Chondrocyte (in vitro differentiated cells): ENCODE measurements around the gene PLEKHM2. TPM values are rescaled to one million over a fixed set of nuclear protein-coding genes. Genes with fewer than 3 reads are reported as not detected.

Source experiments
- DNase-seq: peaks from one replicate; pipeline ENCODE4 v3.0.0; 2021; ENCODE audit warnings: mixed read lengths, low spot score
- H3K27ac Mint-ChIP-seq: one replicate; pipeline ENCODE4 v1.8.0; 2021; ENCODE audit warnings: mild to moderate bottlenecking, moderate library complexity, mixed read lengths; ENCODE audit not compliant: unreplicated experiment
- H3K27me3 Mint-ChIP-seq: 2 replicates; pipeline ENCODE4 v1.8.0; 2021; ENCODE audit warnings: low read depth, mixed read lengths
- H3K36me3 Mint-ChIP-seq: 2 replicates; pipeline ENCODE4 v1.8.0; 2021; ENCODE audit warnings: low read depth, mixed read lengths
- H3K4me1 Mint-ChIP-seq: 2 replicates; pipeline ENCODE4 v1.8.0; 2021; ENCODE audit warnings: low read depth, mild to moderate bottlenecking, mixed read lengths
- H3K4me3 Mint-ChIP-seq: one replicate; pipeline ENCODE4 v1.8.0; 2021; ENCODE audit warnings: mild to moderate bottlenecking, moderate library complexity, mixed read lengths; ENCODE audit not compliant: unreplicated experiment
- H3K9me3 Mint-ChIP-seq: 2 replicates; pipeline ENCODE4 v1.8.0; 2021; ENCODE audit warnings: low read depth, mixed read lengths
- total RNA-seq: library from RNA; stranded (reverse); gene quantifications from 3 replicates; pipeline ENCODE4 v1.2.1, GENCODE V29; 2021
- TF ChIP-seq, protein P1 (sequence below): fragments of 200-600 bp; sonication (generic); IDR thresholded peaks from 2 replicates; pipeline ENCODE4 v1.5.0; 2021; ENCODE audit warnings: antibody characterized with exemption, mild to moderate bottlenecking, moderate library complexity

Gene PLEKHM2
- total RNA-seq, 1 donor from 2014 or later = 68.3 TPM

DNA sequence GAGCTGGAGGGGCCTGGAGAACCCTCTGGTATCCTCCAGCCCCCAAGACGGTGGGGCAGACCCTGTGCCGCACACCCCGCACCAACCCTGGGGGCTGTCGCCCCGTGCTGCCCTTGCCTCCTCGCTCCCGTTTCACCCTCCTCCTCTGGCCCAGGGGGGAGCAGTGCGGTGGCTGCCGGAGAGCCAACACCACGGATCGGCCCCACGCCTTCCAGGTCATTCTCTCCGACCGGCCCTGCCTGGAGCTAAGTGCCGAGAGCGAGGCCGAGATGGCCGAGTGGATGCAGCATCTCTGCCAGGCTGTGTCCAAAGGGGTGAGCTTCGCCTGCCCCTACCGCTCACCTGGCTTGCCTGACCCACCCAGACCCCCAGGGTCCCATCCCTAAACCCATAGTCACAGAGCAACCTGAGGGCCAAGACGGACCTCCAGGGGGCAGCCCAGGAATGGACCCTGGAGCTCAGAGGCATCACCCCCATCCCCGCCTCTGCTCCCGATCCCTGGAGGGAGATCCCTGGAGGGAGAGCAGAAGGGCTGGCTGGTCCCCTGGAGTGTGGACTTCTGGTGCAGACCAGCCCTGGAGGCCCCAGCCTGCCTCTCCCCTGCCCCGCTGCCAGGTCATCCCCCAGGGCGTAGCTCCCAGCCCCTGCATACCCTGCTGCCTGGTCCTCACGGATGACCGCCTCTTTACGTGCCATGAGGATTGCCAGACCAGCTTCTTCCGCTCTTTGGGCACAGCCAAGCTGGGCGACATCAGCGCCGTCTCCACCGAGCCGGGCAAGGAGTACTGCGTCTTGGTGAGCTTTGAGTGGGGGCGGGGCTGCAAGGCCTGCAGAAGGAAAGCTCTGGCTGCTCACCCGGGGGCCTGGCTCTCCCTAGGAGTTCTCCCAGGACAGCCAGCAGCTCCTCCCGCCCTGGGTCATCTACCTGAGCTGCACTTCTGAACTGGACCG lies 47.9 kb downstream of the PLEKHM2 start:
- Mint-ChIP-seq H3K4me1 (no peaks in the 10 kb centered on the region), H3K36me3 (peaks cover 19% of the 10 kb centered on the region), H3K27me3 (no peaks in the 10 kb centered on the region), H3K27ac (no peak overlapping the region), H3K4me3 (no peak overlapping the region), H3K9me3 (no peaks in the 10 kb centered on the region)
- DNase-seq = no peak
- TF ChIP-seq, protein P1, sequence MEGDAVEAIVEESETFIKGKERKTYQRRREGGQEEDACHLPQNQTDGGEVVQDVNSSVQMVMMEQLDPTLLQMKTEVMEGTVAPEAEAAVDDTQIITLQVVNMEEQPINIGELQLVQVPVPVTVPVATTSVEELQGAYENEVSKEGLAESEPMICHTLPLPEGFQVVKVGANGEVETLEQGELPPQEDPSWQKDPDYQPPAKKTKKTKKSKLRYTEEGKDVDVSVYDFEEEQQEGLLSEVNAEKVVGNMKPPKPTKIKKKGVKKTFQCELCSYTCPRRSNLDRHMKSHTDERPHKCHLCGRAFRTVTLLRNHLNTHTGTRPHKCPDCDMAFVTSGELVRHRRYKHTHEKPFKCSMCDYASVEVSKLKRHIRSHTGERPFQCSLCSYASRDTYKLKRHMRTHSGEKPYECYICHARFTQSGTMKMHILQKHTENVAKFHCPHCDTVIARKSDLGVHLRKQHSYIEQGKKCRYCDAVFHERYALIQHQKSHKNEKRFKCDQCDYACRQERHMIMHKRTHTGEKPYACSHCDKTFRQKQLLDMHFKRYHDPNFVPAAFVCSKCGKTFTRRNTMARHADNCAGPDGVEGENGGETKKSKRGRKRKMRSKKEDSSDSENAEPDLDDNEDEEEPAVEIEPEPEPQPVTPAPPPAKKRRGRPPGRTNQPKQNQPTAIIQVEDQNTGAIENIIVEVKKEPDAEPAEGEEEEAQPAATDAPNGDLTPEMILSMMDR = no peak

DNA sequence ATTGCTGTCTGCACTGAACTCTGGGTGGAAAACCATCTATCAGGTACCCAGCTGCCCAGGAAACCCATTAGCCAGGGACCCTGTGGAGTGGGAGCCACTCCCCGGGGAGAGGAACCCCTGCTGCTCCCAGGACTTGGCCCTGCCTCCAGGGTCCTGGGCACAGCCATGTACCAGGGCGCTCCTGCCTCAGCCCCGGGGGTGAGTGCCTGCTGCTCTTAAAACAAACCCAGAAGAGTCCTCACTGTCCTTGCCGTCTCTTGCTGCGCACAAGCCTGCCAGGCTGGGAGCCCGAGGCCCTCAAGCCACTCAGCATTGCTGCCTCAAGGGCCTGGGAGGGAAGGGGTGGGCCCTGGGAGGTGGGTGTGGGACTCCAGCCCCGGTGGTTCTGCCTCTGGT lies 48.6 kb downstream of the PLEKHM2 start:
- peaks cover 16% of the 10 kb centered on the region for H3K36me3 Mint-ChIP-seq
- H3K27me3 Mint-ChIP-seq = no peaks in the 10 kb centered on the region
- H3K27ac Mint-ChIP-seq = no peak overlapping the region
- no peak for DNase-seq
- H3K9me3 Mint-ChIP-seq = no peaks in the 10 kb centered on the region
- no peaks in the 10 kb centered on the region for H3K4me1 Mint-ChIP-seq
- no peak overlapping the region for H3K4me3 Mint-ChIP-seq
- TF ChIP-seq, protein P1 = no peak

DNA sequence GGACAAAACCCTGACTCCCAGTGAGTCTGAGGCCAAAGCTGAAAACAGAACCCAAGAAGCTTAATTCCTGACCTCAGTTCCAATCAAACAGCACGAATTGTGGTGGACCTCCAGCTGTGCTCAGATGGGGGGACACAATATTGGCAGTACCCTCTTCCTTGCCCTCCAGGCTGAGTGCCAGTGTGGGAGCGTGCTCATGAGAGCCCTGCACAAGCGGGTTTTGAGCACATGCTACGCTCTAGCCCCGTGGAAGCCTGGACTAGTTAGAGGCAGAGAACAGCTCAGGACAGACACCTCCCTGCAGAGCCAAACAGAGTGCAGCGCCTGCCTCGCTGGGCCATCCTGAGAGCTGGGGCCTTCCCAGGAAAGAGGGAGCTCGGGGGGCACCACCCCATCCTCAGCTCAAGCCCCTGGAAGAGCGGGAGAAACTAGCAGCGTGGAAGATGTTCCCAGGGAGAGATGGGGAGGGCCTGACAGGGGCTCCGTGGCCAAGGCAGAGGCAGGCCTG lies 49.2 kb downstream of the PLEKHM2 start:
- Mint-ChIP-seq H3K4me1 (no peaks in the 10 kb centered on the region), H3K9me3 (no peaks in the 10 kb centered on the region), H3K4me3 (no peak overlapping the region), H3K27me3 (no peaks in the 10 kb centered on the region), H3K36me3 (peaks cover 13% of the 10 kb centered on the region), H3K27ac (peak overlapping the region; percentile 41)
- TF ChIP-seq, protein P1 = no peak
- DNase-seq = no peak

DNA sequence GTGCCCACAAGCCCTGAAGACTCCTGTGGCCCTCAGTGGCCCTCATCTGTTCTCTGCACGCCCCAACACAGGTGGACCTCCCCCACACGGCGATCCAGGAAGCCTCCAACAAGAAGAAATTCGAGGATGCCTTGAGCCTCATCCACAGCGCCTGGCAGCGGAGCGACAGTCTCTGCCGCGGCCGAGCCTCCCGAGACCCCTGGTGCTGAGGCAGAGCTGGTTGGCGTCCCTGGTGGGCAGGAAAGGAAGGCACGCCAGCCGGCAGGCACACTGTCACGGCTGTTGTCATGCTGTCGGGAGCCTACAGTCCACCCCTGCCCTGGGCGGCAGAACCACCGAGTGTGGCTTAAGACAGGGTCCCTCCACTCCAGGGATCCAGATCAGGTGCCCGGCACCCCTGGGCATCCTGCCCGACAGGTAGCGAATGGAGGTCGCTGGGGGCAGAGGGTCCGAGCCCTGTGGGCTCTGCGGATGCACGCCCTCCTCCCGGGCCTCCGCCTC lies 49.7 kb downstream of the PLEKHM2 start:
- no peaks in the 10 kb centered on the region for H3K27me3 Mint-ChIP-seq
- no peaks in the 10 kb centered on the region for H3K9me3 Mint-ChIP-seq
- DNase-seq = no peak
- H3K4me1 Mint-ChIP-seq = no peaks in the 10 kb centered on the region
- H3K27ac Mint-ChIP-seq = no peak overlapping the region
- H3K4me3 Mint-ChIP-seq = no peak overlapping the region
- H3K36me3 Mint-ChIP-seq = peaks cover 13% of the 10 kb centered on the region
- TF ChIP-seq, protein P1 = no peak

DNA sequence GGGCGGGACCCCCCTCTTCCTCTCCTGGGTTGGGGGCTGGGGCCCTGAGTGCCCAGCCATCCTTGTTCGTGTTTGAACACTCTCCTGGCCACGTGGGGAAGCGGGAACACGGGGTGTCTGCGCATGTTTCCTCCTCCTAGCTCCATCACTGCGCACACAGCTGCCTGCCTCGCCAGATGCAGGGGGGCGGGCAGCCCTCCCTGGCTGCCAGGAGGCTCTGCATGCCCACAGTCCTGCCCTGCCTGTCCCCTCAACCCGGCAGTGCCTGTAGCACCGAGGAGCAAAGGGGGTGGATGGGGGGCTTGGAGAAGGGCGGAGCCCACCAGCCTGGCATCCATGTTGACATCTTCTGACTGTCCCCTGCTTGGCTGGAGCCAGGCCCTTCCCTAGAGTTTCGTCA lies 50.2 kb downstream of the PLEKHM2 start:
- Mint-ChIP-seq H3K27ac (no peak overlapping the region), H3K27me3 (no peaks in the 10 kb centered on the region), H3K4me3 (no peak overlapping the region), H3K4me1 (no peaks in the 10 kb centered on the region), H3K36me3 (peaks cover 11% of the 10 kb centered on the region), H3K9me3 (no peaks in the 10 kb centered on the region)
- TF ChIP-seq, protein P1 = no peak
- no peak for DNase-seq
